Measurements from ENCODE around the gene HLA-B.

The HLA-B gene

DNA sequence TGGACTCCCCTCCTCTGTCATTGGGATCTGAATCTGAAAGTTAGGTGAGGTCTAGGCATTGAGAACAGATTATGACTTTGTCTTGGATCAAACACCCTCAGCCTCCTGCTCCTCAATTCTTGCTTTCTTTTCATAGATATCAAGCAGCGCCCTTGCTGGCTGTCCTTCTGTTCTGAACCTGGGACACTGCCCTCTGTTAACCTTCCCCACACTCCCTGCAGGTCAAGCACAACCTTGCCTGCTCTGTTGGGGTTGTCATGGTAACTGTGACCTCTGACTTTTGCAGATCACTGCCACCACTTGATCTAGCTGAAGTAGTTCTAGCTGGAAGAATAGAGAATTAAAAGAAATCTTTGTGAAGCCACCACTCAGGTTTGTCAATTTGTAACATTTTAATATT, 30.0 kb upstream of the HLA-B start:
- H3K27ac ChIP-seq (ENCODE audit: extremely low read depth, low read depth, low read length), result no peak overlapping the region
- H3K4me1 ChIP-seq (ENCODE audit: control insufficient read depth, insufficient read depth, low read length), result no peaks in the 10 kb centered on the region
- TF ChIP-seq, protein P1, sequence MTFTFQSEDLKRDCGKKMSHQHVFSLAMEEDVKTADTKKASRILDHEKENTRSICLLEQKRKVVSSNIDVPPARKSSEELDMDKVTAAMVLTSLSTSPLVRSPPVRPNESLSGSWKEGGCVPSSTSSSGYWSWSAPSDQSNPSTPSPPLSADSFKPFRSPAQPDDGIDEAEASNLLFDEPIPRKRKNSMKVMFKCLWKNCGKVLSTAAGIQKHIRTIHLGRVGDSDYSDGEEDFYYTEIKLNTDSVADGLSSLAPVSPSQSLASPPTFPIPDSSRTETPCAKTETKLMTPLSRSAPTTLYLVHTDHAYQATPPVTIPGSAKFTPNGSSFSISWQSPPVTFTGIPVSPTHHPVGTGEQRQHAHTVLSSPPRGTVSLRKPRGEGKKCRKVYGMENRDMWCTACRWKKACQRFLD (tag by site-specific recombination; IDR thresholded peaks at IDR 0.05), result no peak
- TF ChIP-seq PRDM10 (tag by site-specific recombination; IDR thresholded peaks at IDR 0.05) (no peak), KLF9 (tag by site-specific recombination; IDR thresholded peaks at IDR 0.05; ENCODE audit: low read depth) (no peak), ZNF510 (tag by site-specific recombination; IDR thresholded peaks at IDR 0.05; ENCODE audit: insufficient replicate concordance) (no peak), ZNF174 (tag by site-specific recombination; IDR thresholded peaks at IDR 0.05) (no peak), ZSCAN23 (tag by site-specific recombination; IDR thresholded peaks at IDR 0.05) (no peak), ZNF585B (tag by site-specific recombination; IDR thresholded peaks at IDR 0.05) (no peak), ZNF132 (tag by site-specific recombination; IDR thresholded peaks at IDR 0.05; ENCODE audit: borderline replicate concordance) (no peak), ZNF785 (tag by site-specific recombination; IDR thresholded peaks at IDR 0.05) (no peak), ZNF221 (tag by site-specific recombination; IDR thresholded peaks at IDR 0.05; ENCODE audit: borderline replicate concordance) (no peak), ZFP37 (tag by site-specific recombination; IDR thresholded peaks at IDR 0.05) (no peak)
- TF ChIP-seq, protein P2, sequence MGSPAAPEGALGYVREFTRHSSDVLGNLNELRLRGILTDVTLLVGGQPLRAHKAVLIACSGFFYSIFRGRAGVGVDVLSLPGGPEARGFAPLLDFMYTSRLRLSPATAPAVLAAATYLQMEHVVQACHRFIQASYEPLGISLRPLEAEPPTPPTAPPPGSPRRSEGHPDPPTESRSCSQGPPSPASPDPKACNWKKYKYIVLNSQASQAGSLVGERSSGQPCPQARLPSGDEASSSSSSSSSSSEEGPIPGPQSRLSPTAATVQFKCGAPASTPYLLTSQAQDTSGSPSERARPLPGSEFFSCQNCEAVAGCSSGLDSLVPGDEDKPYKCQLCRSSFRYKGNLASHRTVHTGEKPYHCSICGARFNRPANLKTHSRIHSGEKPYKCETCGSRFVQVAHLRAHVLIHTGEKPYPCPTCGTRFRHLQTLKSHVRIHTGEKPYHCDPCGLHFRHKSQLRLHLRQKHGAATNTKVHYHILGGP (tag by site-specific recombination; IDR thresholded peaks at IDR 0.05), result no peak
- POLR2A ChIA-PET, result no interaction called here
- CTCF ChIA-PET, result no interaction called here
- H3K9me3 ChIP-seq (ENCODE audit: control insufficient read depth, insufficient read depth, low read depth, low read length), result no peaks in the 10 kb centered on the region
- H3K4me3 ChIP-seq (ENCODE audit: low read depth, low read length), result no peak overlapping the region
- no peaks in the 10 kb centered on the region for H3K36me3 ChIP-seq (ENCODE audit: control insufficient read depth in 2 of 2, insufficient read depth in 1 of 2, low read length in 2 of 2)

DNA sequence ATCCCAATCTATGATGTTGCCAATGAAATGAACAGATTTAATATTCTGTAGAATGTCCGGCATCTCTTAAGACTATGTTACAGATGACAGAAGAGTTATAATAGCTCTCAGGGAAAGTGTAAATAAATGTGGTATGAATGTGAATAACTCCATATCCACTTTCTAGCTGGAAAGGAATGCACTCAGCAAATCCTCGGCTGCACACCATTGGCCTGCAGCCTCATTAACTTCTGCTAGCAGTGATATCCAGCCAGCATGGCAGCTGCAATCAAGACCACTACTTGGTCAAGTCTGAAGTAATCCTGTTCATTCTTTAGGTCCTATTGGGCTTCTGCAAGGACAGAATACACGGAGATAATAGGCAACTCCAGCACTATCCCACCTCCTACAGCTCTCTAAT, 29.1 kb upstream of the HLA-B start:
- Histone ChIP-seq H3K36me3 (ENCODE audit: control insufficient read depth in 2 of 2, insufficient read depth in 1 of 2, low read length in 2 of 2) (no peaks in the 10 kb centered on the region), H3K4me3 (ENCODE audit: low read depth, low read length) (no peak overlapping the region), H3K4me1 (ENCODE audit: control insufficient read depth, insufficient read depth, low read length) (no peaks in the 10 kb centered on the region), H3K9me3 (ENCODE audit: control insufficient read depth, insufficient read depth, low read depth, low read length) (no peaks in the 10 kb centered on the region), H3K27ac (ENCODE audit: extremely low read depth, low read depth, low read length) (no peak overlapping the region)
- ChIA-PET POLR2A (interaction anchor here (0.6 kb wide), 1 partner anchor 218 kb away, joined by 4 read pairs; no protein-coding TSS in a partner anchor), CTCF (no interaction called here)
- TF ChIP-seq ZNF311 (tag by site-specific recombination; IDR thresholded peaks at IDR 0.05; ENCODE audit: borderline replicate concordance), result no peak
- no peak for TF ChIP-seq ZNF112 (tag by site-specific recombination; IDR thresholded peaks at IDR 0.05)
- TF ChIP-seq TRIM28 (IDR thresholded peaks at IDR 0.05; ENCODE audit: borderline replicate concordance, low read length), result no peak
- TF ChIP-seq ZBTB21 (tag by site-specific recombination; IDR thresholded peaks at IDR 0.05), result no peak
- TF ChIP-seq ZNF585B (tag by site-specific recombination; IDR thresholded peaks at IDR 0.05), result no peak
- no peak for TF ChIP-seq ZNF701 (tag by site-specific recombination; IDR thresholded peaks at IDR 0.05)
- TF ChIP-seq WT1 (tag by site-specific recombination; IDR thresholded peaks at IDR 0.05), result no peak
- TF ChIP-seq KLF7 (tag by site-specific recombination; IDR thresholded peaks at IDR 0.05; ENCODE audit: borderline replicate concordance), result no peak
- TF ChIP-seq ZBTB44 (tag by site-specific recombination; IDR thresholded peaks at IDR 0.05), result no peak
- no peak for TF ChIP-seq ZNF768 (tag by site-specific recombination; IDR thresholded peaks at IDR 0.05)
- TF ChIP-seq ZNF398 (tag by site-specific recombination; IDR thresholded peaks at IDR 0.05), result no peak
- TF ChIP-seq ZNF16 (tag by site-specific recombination; IDR thresholded peaks at IDR 0.05; ENCODE audit: low read depth), result no peak
- no peak for TF ChIP-seq ZNF23 (tag by site-specific recombination; IDR thresholded peaks at IDR 0.05; ENCODE audit: borderline replicate concordance)
- TF ChIP-seq ZNF513 (tag by site-specific recombination; IDR thresholded peaks at IDR 0.05), result no peak
- TF ChIP-seq ZNF221 (tag by site-specific recombination; IDR thresholded peaks at IDR 0.05; ENCODE audit: borderline replicate concordance), result no peak

Data from HEK293 (cell line).